ENCODE measurements around the gene SLC6A13. TPM values are rescaled to one million over a fixed set of nuclear protein-coding genes. Genes with fewer than 3 reads are reported as not detected.

Gene SLC6A13
- total and polyA plus RNA-seq, 2 of the 13 experiments (the other 11 are each of a cell fraction or from before 2014, with no cell fraction given) = 0.05 to 0.15 TPM

GRCh38 chr12:210277-211141 is 52.1 kb downstream of the SLC6A13 start (continued):
- peak; percentile 90 for TF ChIP-seq ZKSCAN8 (CRISPR knock-in tag; IDR thresholded peaks at IDR 0.05; ENCODE audit: borderline replicate concordance)
- no peak for TF ChIP-seq CENPT (CRISPR knock-in tag; IDR thresholded peaks at IDR 0.05; ENCODE audit: low read depth)
- no peak for TF ChIP-seq POLR2AphosphoS2 (IDR thresholded peaks at IDR 0.05; ENCODE audit: low read depth, low read length)
- TF ChIP-seq YY1 (IDR thresholded peaks at IDR 0.05; ENCODE audit: insufficient read depth, insufficient replicate concordance, low read depth, low read length) = peak; percentile 53
- peak; percentile 98 for TF ChIP-seq ZNF556 (CRISPR knock-in tag; IDR thresholded peaks at IDR 0.05; ENCODE audit: borderline replicate concordance)
- TF ChIP-seq SNAPC5 (CRISPR knock-in tag; IDR thresholded peaks at IDR 0.05; ENCODE audit: borderline replicate concordance) = peak; percentile 91
- peak; percentile 92 for TF ChIP-seq FOSL2 (CRISPR knock-in tag; IDR thresholded peaks at IDR 0.05)
- TF ChIP-seq CSRNP1 (CRISPR knock-in tag; IDR thresholded peaks at IDR 0.05) = peak; percentile 86; the same call in 1 of the 2 replicates
- TF ChIP-seq PRDM10 (CRISPR knock-in tag; IDR thresholded peaks at IDR 0.05; ENCODE audit: low read depth) = peak; percentile 77
- no peak for TF ChIP-seq ZNF3 (CRISPR knock-in tag; IDR thresholded peaks at IDR 0.05)
- TF ChIP-seq CBX1 (IDR thresholded peaks at IDR 0.05; ENCODE audit: low read depth) = peak; percentile 64
- no peak for TF ChIP-seq PCBP1 (IDR thresholded peaks at IDR 0.05; ENCODE audit: borderline replicate concordance, low read depth, low read length)
- 0 out of 2 replicates have a peak, but pooled peaks have one; percentile 55 for TF ChIP-seq ZNF644 (CRISPR knock-in tag; IDR thresholded peaks at IDR 0.05; ENCODE audit: low read depth)
- TF ChIP-seq TFAP4 (IDR thresholded peaks at IDR 0.05; ENCODE audit: borderline replicate concordance, low read depth) = peak; percentile 100
- no peak for TF ChIP-seq NFAT5 (CRISPR knock-in tag; IDR thresholded peaks at IDR 0.05)
- TF ChIP-seq RBAK (CRISPR knock-in tag; IDR thresholded peaks at IDR 0.05) = peak; percentile 76; the same call in 1 of the 2 replicates
- TF ChIP-seq ZC3H4 (CRISPR knock-in tag; IDR thresholded peaks at IDR 0.05; ENCODE audit: borderline replicate concordance) = no peak
